Endothelial cell of umbilical vein (primary cell): ENCODE results near the gene SRSF11. TPM values are rescaled to one million over a fixed set of nuclear protein-coding genes. Genes with fewer than 3 reads are reported as not detected.

Source experiments
- BruUV-seq: library from RNA; stranded (reverse); fragments of 400-500 nt; replicated peaks from 2 replicates; lab custom pipeline; 2021; lab: Mats Ljungman, UMichigan
- CTCF ChIA-PET: fragments of 300-600, 350-600 bp; sonication (Branson Sonifier 250); formaldehyde crosslinking; loops from one replicate; lab custom pipeline; 2021; ENCODE audit warnings: antibody characterized with exemption, inconsistent platforms; lab: Charles Lee
- POLR2A ChIA-PET: fragments of 300-600, 350-600 bp; sonication (Branson Sonifier 250); formaldehyde crosslinking; loops from one replicate; lab custom pipeline; 2021; ENCODE audit warnings: antibody characterized with exemption, inconsistent platforms; lab: Charles Lee
- DNase-seq: peaks from one replicate; pipeline ENCODE4 v3.0.0-alpha.2; 2011; ENCODE audit warnings: low read depth, low spot score
- FAIRE-seq: peaks from 2 replicates; lab custom pipeline; 2011; peaks lifted over from hg19 to GRCh38; lab: Jason Lieb, UNC
- H2AFZ ChIP-seq: 2 replicates; pipeline ENCODE4 v1.6.0; 2012; ENCODE audit warnings: low read depth, low read length, control low read depth, inconsistent platforms
- H3K27ac ChIP-seq: 2 replicates; pipeline ENCODE4 v1.5.1; 2011; ENCODE audit warnings: low read depth, mild to moderate bottlenecking, control low read depth, low read length, moderate library complexity; ENCODE audit not compliant: insufficient read depth
- H3K27me3 ChIP-seq, 2 experiments: 2 replicates each; pipeline versions ENCODE4 v1.6.0 to v1.6.1; 2011; ENCODE audit warnings: low read length in 2 of 2, mixed read lengths in 1 of 2; ENCODE audit not compliant: control insufficient read depth in 2 of 2, insufficient read depth in 2 of 2
- H3K36me3 ChIP-seq, 2 experiments: 2 replicates in 1 of 2; 3 replicates in 1 of 2; pipeline ENCODE4 v1.5.1; 2011; ENCODE audit warnings: low read length in 2 of 2, mild to moderate bottlenecking in 1 of 2, moderate library complexity in 1 of 2; ENCODE audit not compliant: control insufficient read depth in 2 of 2, insufficient read depth in 2 of 2; ENCODE audit errors: extremely low read depth in 1 of 2
- H3K4me1 ChIP-seq: 3 replicates; pipeline ENCODE4 v1.5.1; 2011; ENCODE audit warnings: mild to moderate bottlenecking, low read length; ENCODE audit not compliant: control insufficient read depth, insufficient read depth; ENCODE audit errors: extremely low read depth
- H3K4me2 ChIP-seq: 2 replicates; pipeline ENCODE4 v1.6.1; 2011; ENCODE audit warnings: low read length, control low read depth, mixed read lengths; ENCODE audit not compliant: insufficient read depth
- H3K4me3 ChIP-seq, 3 experiments: fragments of 200-600 bp in 1 of 3; sonication (generic), shearing (Covaris generic) in 1 of 3; replicated peaks in 1 of 3; 2 replicates each; pipeline ENCODE4 v1.5.1; 2011 to 2016; ENCODE audit warnings: control low read depth in 3 of 3, low read length in 3 of 3, mild to moderate bottlenecking in 2 of 3, inconsistent platforms in 1 of 3, low read depth in 1 of 3, moderate library complexity in 1 of 3; ENCODE audit not compliant: insufficient read depth in 1 of 3
- H3K79me2 ChIP-seq: 2 replicates; pipeline ENCODE4 v1.6.0; 2012; ENCODE audit warnings: low read length, inconsistent platforms; ENCODE audit not compliant: control insufficient read depth, insufficient read depth
- H3K9ac ChIP-seq: replicated peaks from 2 replicates; pipeline ENCODE3; 2011; ENCODE audit warnings: low read length, control low read depth; ENCODE audit not compliant: insufficient read depth; ENCODE audit errors: extremely low read depth
- H3K9me1 ChIP-seq: replicated peaks from 3 replicates; pipeline ENCODE4 v1.6.0; 2011; ENCODE audit warnings: mild to moderate bottlenecking, low read length; ENCODE audit not compliant: control insufficient read depth, insufficient read depth; ENCODE audit errors: extremely low read depth
- H3K9me3 ChIP-seq: replicated peaks from 2 replicates; pipeline ENCODE4 v1.5.1; 2012; ENCODE audit warnings: low read length, inconsistent platforms; ENCODE audit not compliant: control insufficient read depth, insufficient read depth
- H4K20me1 ChIP-seq: replicated peaks from 2 replicates; pipeline ENCODE3; 2011; ENCODE audit warnings: mild to moderate bottlenecking, low read length; ENCODE audit not compliant: control insufficient read depth, insufficient read depth; ENCODE audit errors: extremely low read depth
- EZH2 ChIP-seq: IDR thresholded peaks from 2 replicates; pipeline ENCODE4 v1.6.1; 2012; ENCODE audit warnings: borderline replicate concordance, low read depth, mild to moderate bottlenecking, moderate library complexity, low read length, inconsistent platforms; ENCODE audit not compliant: severe bottlenecking
- FOS ChIP-seq: IDR thresholded peaks from 2 replicates; pipeline ENCODE4 v1.6.1; 2011; ENCODE audit warnings: mild to moderate bottlenecking, low read length, moderate library complexity, borderline replicate concordance; ENCODE audit not compliant: insufficient read depth
- GATA2 ChIP-seq: IDR thresholded peaks from 2 replicates; pipeline ENCODE4 v1.7.0; 2011; ENCODE audit warnings: low read depth, mild to moderate bottlenecking, moderate library complexity, mixed read lengths, low read length; ENCODE audit not compliant: insufficient read length, insufficient read depth
- JUN ChIP-seq: IDR thresholded peaks from 2 replicates; pipeline ENCODE4 v1.6.1; 2011; ENCODE audit warnings: borderline replicate concordance, low read depth; ENCODE audit not compliant: insufficient read length, insufficient read depth
- MYC ChIP-seq: IDR thresholded peaks from one replicate; pipeline ENCODE4 v1.6.1; 2011; ENCODE audit warnings: mild to moderate bottlenecking, low read depth, low read length
- POLR2A ChIP-seq: IDR thresholded peaks from 2 replicates; pipeline ENCODE4 v1.6.1; 2012; ENCODE audit warnings: low read depth, mild to moderate bottlenecking, control low read depth, low read length
- POLR2AphosphoS5 ChIP-seq: IDR thresholded peaks from 2 replicates; pipeline ENCODE4 v1.6.1; 2012; ENCODE audit warnings: low read depth, mild to moderate bottlenecking, control low read depth, low read length, moderate library complexity; ENCODE audit not compliant: insufficient read depth
- dilution Hi-C: fragments of 300-500 bp; cut with MboI; formaldehyde crosslinking; loops from one replicate; pipeline ENCODE4 v1.15.0; 2019; ENCODE audit warnings: low sequenced_read_pairs; ENCODE audit not compliant: extremely low pct_ligation_motif_present
- intact Hi-C: fragments of 100-400 bp; cut with micrococcal nuclease; formaldehyde crosslinking; loops from one replicate; pipeline ENCODE4 v1.10.0; 2022
- polyA plus RNA-seq, 4 experiments: library from polyadenylated mRNA; depleted of rRNA in 3 of 4; stranded (reverse) in 3 of 4; unstranded in 1 of 4; fragments of >200 nt; gene quantifications; 2 replicates each; pipeline versions ENCODE4 v1.2.1 to v1.2.3, GENCODE V29; 2011 to 2012; ENCODE audit warnings: missing spikeins in 1 of 4
- total RNA-seq: library from RNA; stranded (reverse); gene quantifications from 2 replicates; pipeline ENCODE4 v1.2.3, GENCODE V29; 2021
- TF ChIP-seq, protein P1 (sequence below), 2 donors: IDR thresholded peaks; 1 replicate in 1 of 2; 2 replicates in 1 of 2; pipeline ENCODE4 v1.5.1; 2011; ENCODE audit warnings: low read length in 2 of 2, mild to moderate bottlenecking in 2 of 2, moderate library complexity in 2 of 2, control low read depth in 1 of 2, inconsistent platforms in 1 of 2, low read depth in 1 of 2; ENCODE audit not compliant: insufficient read depth in 1 of 2; ENCODE audit errors: extremely low read depth in 1 of 2
- TF ChIP-seq, protein P2 (sequence below): IDR thresholded peaks from 2 replicates; pipeline ENCODE4 v1.6.1; 2011; ENCODE audit not compliant: insufficient read depth, insufficient read length

Gene SRSF11
- total and polyA plus RNA-seq, 2 donors (not counting 3 experiments of a cell fraction or from before 2014, with no cell fraction given), result 177 to 241 TPM

DNA sequence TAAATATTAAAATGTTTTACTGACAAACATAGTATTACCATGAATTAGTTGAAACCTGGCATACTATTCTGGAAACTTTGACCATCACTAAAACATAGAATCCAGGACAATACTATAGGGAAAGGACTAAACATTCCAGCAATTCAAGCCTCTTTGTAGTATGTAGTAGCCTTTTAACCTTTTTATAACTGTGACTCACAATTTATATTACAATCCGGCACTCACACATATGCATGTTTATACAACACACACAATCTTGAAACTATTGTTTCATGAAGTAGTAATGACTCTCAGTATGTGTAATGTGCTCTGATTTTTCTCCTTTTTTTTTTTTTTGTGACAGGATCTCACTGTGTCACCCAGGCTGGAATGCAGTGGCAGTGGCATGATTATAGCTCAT is 69.0 kb downstream of the SRSF11 start:
- intact Hi-C loops (no loop called here), dilution Hi-C loops (no loop called here)
- ChIA-PET CTCF (interaction anchor here (1.9 kb wide), 1 partner anchor 9 kb away, joined by 4 read pairs; no protein-coding TSS in a partner anchor), POLR2A (no interaction called here)
- Histone ChIP-seq H3K9me1 (no peaks in the 10 kb centered on the region), H3K9ac (no peak overlapping the region), H4K20me1 (no peaks in the 10 kb centered on the region), H2AFZ (no peak overlapping the region), H3K79me2 (peaks cover 4% of the 10 kb centered on the region), H3K4me2 (no peak overlapping the region), H3K9me3 (no peaks in the 10 kb centered on the region), H3K4me1 (peaks cover 11% of the 10 kb centered on the region), H3K27me3 (no peaks in the 10 kb centered on the region), H3K4me3 (no peak overlapping the region), H3K36me3 (peaks cover 0 to 2% of the 10 kb centered on the region in 2 experiments), H3K27ac (peak overlapping the region; percentile 61)
- no TSS peak for BruUV-seq
- DNase-seq (peak; percentile 79), FAIRE-seq (peak; percentile 82)
- TF ChIP-seq, protein P1, sequence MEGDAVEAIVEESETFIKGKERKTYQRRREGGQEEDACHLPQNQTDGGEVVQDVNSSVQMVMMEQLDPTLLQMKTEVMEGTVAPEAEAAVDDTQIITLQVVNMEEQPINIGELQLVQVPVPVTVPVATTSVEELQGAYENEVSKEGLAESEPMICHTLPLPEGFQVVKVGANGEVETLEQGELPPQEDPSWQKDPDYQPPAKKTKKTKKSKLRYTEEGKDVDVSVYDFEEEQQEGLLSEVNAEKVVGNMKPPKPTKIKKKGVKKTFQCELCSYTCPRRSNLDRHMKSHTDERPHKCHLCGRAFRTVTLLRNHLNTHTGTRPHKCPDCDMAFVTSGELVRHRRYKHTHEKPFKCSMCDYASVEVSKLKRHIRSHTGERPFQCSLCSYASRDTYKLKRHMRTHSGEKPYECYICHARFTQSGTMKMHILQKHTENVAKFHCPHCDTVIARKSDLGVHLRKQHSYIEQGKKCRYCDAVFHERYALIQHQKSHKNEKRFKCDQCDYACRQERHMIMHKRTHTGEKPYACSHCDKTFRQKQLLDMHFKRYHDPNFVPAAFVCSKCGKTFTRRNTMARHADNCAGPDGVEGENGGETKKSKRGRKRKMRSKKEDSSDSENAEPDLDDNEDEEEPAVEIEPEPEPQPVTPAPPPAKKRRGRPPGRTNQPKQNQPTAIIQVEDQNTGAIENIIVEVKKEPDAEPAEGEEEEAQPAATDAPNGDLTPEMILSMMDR (IDR thresholded peaks at IDR 0.05; ENCODE audit: extremely low read depth in 1 of 2, insufficient read depth in 1 of 2, low read depth in 1 of 2, low read length in 2 of 2), result no peak
- TF ChIP-seq MYC, result no peak
- no peak for TF ChIP-seq POLR2AphosphoS5
- TF ChIP-seq EZH2, result no peak
- TF ChIP-seq POLR2A, result no peak
- no peak for TF ChIP-seq GATA2
- TF ChIP-seq, protein P2, sequence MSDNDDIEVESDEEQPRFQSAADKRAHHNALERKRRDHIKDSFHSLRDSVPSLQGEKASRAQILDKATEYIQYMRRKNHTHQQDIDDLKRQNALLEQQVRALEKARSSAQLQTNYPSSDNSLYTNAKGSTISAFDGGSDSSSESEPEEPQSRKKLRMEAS, result no peak
- peak; percentile 49 for TF ChIP-seq FOS
- TF ChIP-seq JUN, result peak; percentile 72
